Gastroesophageal sphincter (tissue), 4 donors: ENCODE data around the gene KRT17. TPM values are rescaled to one million over a fixed set of nuclear protein-coding genes. Genes with fewer than 3 reads are reported as not detected.
"Not testable (repeated sequence)": the region's sequence is repeated elsewhere in the genome, so short reads cannot be mapped to it uniquely, and the experiment has no call there.

Source experiments
- ATAC-seq: fragments of 150-250 bp; one replicate; pipeline ENCODE4 v1.9.1; 2016; ENCODE audit warnings: mild to moderate bottlenecking, moderate library complexity
- H3K27ac ChIP-seq, 4 donors: fragments of 200-600 bp; sonication (generic) in 3 of 4; 1 replicate in 3 of 4; 2 replicates in 1 of 4; pipeline ENCODE4 v1.5.1; 2016 to 2019
- H3K27me3 ChIP-seq: fragments of 200-600 bp; sonication (generic); one replicate; pipeline ENCODE4 v1.5.1; 2019
- H3K36me3 ChIP-seq, 2 donors: fragments of 200-600 bp; sonication (generic); one replicate each; pipeline ENCODE4 v1.5.1; 2019; ENCODE audit warnings: control low read depth in 1 of 2
- H3K4me1 ChIP-seq, 3 donors: fragments of 200-600 bp; sonication (generic); 1 replicate in 2 of 3; 2 replicates in 1 of 3; pipeline ENCODE4 v1.5.1; 2016 to 2019; ENCODE audit warnings: control low read depth in 2 of 3
- H3K4me3 ChIP-seq, 2 donors: fragments of 200-600 bp; sonication (generic); one replicate each; pipeline ENCODE4 v1.5.1; 2019; ENCODE audit warnings: mild to moderate bottlenecking in 1 of 2, moderate library complexity in 1 of 2
- H3K9me3 ChIP-seq, 3 donors: fragments of 200-600 bp; sonication (generic); one replicate each; pipeline ENCODE4 v1.5.1; 2017 to 2019; ENCODE audit warnings: control low read depth in 2 of 3
- EP300 ChIP-seq: sonication (generic); formaldehyde crosslinking; IDR thresholded peaks from one replicate; pipeline ENCODE4 v1.6.1; 2017; ENCODE audit warnings: antibody characterized with exemption, mild to moderate bottlenecking
- POLR2A ChIP-seq, 2 donors: fragments of 450-650 bp; IDR thresholded peaks; one replicate each; pipeline ENCODE4 v1.6.1; 2017; ENCODE audit warnings: antibody characterized with exemption in 2 of 2, mild to moderate bottlenecking in 2 of 2, moderate library complexity in 1 of 2
- POLR2AphosphoS5 ChIP-seq: sonication (generic); formaldehyde crosslinking; IDR thresholded peaks from one replicate; pipeline ENCODE4 v1.6.1; 2017; ENCODE audit warnings: antibody characterized with exemption
- WGBS, 2 donors: methylation state at CpG; one replicate each; pipeline ENCODE4 v1.1.5; 2018; ENCODE audit warnings: low coverage in 1 of 2; 5-methylcytosine and 5-hydroxymethylcytosine counted together
- total RNA-seq, 4 donors: library from RNA; depleted of rRNA; stranded (reverse); fragments of >200 nt; gene quantifications; one replicate each; pipeline ENCODE4 v1.1.0, GENCODE V29; 2016
- TF ChIP-seq, protein P1 (sequence below), 4 experiments: fragments of 200-600 bp in 2 of 4; fragments of 450-650 bp in 2 of 4; sonication (generic) in 1 of 4; IDR thresholded peaks; one replicate each; pipeline ENCODE4 v1.5.1; 2017 to 2019; ENCODE audit warnings: antibody characterized with exemption in 4 of 4, mild to moderate bottlenecking in 2 of 4, moderate library complexity in 2 of 4

The KRT17 gene
- total RNA-seq, 4 donors from 2014 or later, result 7.0 to 18.5 (median 17.4) TPM; not detected in 1

DNA sequence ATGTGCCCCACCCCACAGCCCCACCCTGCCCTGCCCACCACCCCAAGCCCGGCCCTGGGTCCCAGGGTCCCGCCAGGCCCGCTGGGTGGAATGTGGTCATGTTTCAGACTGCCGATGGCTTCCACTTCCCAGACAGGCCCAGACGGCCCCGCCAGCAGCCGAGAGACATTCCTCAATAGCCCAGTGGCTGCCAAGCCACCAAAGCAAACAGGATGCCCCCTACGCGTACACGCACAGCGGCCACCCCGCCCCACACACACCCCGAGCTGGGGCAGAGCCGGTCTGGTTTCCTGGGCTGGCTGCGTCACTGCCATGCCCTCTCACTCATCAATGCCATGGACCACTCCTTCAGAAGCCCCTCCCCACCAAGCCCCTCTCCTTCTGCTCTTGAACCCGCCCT is 1.2 kb upstream of the KRT17 start:
- H3K27ac ChIP-seq, result no peak overlapping the region
- peaks cover 17% of the 10 kb centered on the region for H3K27me3 ChIP-seq
- H3K36me3 ChIP-seq, result no peaks in the 10 kb centered on the region
- TF ChIP-seq POLR2AphosphoS5, result no peak
- no peak for TF ChIP-seq POLR2A (IDR thresholded peaks at IDR 0.05)
- TF ChIP-seq, protein P1, sequence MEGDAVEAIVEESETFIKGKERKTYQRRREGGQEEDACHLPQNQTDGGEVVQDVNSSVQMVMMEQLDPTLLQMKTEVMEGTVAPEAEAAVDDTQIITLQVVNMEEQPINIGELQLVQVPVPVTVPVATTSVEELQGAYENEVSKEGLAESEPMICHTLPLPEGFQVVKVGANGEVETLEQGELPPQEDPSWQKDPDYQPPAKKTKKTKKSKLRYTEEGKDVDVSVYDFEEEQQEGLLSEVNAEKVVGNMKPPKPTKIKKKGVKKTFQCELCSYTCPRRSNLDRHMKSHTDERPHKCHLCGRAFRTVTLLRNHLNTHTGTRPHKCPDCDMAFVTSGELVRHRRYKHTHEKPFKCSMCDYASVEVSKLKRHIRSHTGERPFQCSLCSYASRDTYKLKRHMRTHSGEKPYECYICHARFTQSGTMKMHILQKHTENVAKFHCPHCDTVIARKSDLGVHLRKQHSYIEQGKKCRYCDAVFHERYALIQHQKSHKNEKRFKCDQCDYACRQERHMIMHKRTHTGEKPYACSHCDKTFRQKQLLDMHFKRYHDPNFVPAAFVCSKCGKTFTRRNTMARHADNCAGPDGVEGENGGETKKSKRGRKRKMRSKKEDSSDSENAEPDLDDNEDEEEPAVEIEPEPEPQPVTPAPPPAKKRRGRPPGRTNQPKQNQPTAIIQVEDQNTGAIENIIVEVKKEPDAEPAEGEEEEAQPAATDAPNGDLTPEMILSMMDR (IDR thresholded peaks at IDR 0.05), result no peak
- TF ChIP-seq EP300, result no peak
- H3K9me3 ChIP-seq, result no peaks in the 10 kb centered on the region
- no peak for ATAC-seq
- H3K4me3 ChIP-seq, result no peak overlapping the region
- whole genome bisulfite sequencing, 2 donors, result 60% methylated on average over 6 of the region's 16 CpGs; no CpG with 5 or more reads in 1 of the 2 donors
- H3K4me1 ChIP-seq, result no peaks in the 10 kb centered on the region

DNA sequence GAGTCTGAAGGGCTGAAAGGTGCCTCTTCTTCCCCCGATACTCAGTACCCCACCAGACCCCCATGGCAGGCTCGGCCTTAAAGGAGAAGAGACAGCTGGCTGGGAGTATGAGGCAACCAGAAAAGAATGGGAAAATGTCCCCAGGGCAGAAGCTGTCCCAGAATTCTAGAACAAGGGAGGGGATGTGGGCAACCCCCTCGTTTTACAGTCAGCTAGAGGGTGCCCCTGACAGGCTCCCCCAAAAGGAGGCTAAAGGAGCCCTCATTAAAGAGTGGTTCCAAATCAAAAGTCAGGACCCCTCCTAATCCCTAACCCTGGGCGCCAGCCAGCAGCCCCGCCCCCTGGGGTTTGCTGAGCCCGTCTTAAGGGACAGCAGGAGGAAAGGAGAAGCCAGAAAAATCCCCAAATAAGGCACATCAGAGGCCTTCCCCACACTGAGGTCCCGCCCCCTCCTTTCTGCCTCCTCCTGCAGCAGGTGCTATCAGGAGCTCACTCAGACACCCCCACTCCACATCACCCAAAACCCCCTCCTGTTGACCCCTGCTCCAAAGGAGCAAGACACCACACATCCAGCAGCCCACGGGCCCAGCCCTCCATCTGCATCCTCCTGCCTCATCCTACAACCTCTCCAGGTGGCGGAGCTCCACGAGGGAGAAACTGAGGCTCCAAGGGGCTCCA is 1.1 kb downstream of the KRT17 start:
- H3K27ac ChIP-seq, H3K4me1 ChIP-seq, H3K9me3 ChIP-seq, H3K36me3 ChIP-seq, H3K4me3 ChIP-seq, ATAC-seq: not testable (repeated sequence)
- H3K27me3 ChIP-seq, result peaks cover 25% of the 10 kb centered on the region
- 62% methylated on average over 3 of the region's 10 CpGs; no CpG with 5 or more reads in 1 of the 2 donors for WGBS, 2 donors

DNA sequence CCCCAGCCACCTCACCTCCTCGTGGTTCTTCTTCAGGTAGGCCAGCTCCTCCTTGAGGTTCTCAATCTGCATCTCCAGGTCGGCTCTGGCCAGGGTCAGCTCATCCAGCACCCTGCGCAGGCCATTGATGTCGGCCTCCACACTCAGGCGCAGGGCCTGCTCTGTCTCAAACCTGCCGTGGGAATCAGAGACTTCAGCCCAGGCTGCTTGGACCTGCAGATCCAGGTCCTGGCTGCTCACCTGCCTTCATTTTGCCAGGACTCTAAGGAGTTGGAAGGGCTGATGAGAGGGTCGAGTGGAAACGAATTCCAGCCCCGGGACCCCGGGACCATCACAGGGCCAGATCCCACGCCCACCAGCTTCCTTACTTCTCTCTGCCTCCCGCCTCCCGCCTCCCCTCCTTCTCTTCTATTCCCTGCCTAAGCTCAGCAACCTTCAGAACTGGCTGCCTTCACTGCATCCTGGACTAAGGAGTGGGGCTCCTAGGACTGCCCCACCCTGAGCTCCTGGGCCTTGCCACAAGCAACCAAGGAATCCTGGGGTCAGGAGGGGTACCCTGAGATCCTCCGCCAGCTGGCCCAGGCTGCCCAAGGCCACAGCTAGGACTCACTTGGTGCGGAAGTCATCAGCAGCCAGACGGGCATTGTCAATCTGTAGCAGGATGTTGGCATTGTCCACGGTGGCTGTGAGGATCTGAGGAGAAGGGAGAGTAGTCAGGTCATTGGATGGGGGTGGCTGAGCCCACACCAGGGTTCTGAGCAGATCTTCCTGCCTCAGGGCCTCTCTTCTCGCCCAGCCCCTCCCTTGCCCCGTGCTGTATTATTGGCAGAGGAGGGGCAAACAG is 1.8 kb downstream of the KRT17 start:
- WGBS, 2 donors, result 58 to 100% methylated on average over 1 to 10 of the region's 19 CpGs
- peaks cover 31% of the 10 kb centered on the region for H3K27me3 ChIP-seq
- not testable (repeated sequence) for H3K9me3 ChIP-seq, H3K36me3 ChIP-seq, H3K27ac ChIP-seq, H3K4me3 ChIP-seq, H3K4me1 ChIP-seq, ATAC-seq

DNA sequence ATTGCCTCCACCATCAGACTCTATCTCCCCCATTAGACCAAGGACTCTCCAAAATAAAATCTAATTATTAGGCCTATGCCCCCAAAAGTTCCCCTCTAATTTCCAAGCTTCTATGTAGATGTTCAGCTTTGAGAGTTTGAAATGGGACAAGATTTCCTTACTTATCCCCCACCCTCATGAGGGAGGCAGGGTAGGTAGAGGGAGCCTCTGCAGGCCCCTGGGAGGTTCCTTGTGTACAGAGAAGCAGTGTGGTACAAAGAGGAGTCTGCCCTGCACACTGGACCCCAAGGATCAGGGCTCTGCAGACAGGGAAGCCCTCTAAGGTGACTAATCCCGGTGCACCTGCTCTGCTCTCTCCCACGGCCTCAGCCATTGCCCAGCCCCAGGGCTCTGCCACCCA is 2.5 kb downstream of the KRT17 start:
- Histone ChIP-seq H3K36me3 (no peaks in the 10 kb centered on the region), H3K4me1 (no peaks in the 10 kb centered on the region), H3K27ac (no peak overlapping the region), H3K4me3 (no peak overlapping the region), H3K9me3 (no peaks in the 10 kb centered on the region), H3K27me3 (peaks cover 38% of the 10 kb centered on the region)
- no peak for ATAC-seq
- 80 to 100% methylated on average over 1 to 2 of the region's 2 CpGs for WGBS, 2 donors
- TF ChIP-seq POLR2A (IDR thresholded peaks at IDR 0.05) (no peak), EP300 (no peak), POLR2AphosphoS5 (no peak)
- TF ChIP-seq, protein P1 (IDR thresholded peaks at IDR 0.05), result no peak

DNA sequence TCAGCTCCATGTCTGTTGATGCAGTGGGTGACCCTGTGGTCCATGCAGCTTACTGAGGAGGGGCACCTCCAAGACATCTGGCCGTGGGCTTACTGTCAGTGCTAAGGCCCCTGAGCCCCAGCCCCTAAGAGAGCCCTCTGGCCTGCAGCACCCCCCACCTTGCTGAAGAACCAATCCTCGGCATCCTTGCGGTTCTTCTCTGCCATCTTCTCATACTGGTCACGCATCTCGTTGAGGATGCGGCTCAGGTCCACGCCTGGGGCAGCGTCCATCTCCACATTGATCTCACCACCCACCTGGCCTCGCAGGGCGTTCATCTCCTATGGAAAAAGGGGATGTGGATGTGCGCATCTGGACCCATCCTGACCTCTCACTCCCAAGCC is 2.9 kb downstream of the KRT17 start:
- ATAC-seq, H3K4me3 ChIP-seq, H3K36me3 ChIP-seq, H3K4me1 ChIP-seq, H3K27ac ChIP-seq, H3K9me3 ChIP-seq: not testable (repeated sequence)
- WGBS, 2 donors, result 100% methylated on average over 6 of the region's 11 CpGs; no CpG with 5 or more reads in 1 of the 2 donors
- peaks cover 43% of the 10 kb centered on the region for H3K27me3 ChIP-seq

DNA sequence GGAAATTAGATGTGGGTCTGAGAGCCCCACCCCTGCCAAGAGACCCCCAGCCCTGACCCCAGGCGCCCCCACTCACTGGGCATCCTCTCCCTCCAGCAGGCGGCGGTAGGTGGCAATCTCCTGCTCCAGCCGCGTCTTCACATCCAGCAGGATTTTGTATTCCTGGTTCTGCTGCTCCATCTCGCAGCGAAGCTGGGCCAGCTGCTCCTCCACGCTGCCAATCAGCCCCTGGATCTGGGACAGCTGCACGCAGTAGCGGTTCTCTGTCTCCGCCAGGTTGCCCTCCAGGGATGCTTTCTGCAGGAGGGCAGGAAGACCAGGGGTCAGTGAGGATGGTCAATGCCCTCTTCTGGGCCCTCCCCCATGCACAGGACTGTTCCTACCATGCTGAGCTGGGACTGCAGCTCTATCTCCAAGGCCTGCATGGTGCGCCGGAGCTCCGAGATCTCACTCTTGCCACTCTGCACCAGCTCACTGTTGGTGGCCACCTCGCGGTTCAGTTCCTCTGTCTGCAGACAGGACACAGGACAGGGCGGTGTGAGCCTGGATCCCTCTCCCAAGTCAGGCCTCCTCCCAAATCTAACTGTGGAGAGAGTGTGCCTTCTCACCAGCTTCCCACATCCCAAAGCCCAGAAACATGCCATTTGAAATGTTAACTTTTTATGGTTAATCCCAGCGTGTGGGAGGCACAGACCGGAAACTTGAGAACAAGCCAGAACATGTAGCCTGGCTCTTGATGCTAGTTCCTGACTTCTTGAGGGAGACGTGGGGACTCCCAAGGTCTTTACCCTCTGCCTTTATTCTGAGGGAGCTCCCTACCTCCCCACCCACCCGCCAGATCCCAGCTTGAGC is 3.6 kb downstream of the KRT17 start:
- Histone ChIP-seq H3K4me3 (no peak overlapping the region), H3K27me3 (peaks cover 47% of the 10 kb centered on the region)

DNA sequence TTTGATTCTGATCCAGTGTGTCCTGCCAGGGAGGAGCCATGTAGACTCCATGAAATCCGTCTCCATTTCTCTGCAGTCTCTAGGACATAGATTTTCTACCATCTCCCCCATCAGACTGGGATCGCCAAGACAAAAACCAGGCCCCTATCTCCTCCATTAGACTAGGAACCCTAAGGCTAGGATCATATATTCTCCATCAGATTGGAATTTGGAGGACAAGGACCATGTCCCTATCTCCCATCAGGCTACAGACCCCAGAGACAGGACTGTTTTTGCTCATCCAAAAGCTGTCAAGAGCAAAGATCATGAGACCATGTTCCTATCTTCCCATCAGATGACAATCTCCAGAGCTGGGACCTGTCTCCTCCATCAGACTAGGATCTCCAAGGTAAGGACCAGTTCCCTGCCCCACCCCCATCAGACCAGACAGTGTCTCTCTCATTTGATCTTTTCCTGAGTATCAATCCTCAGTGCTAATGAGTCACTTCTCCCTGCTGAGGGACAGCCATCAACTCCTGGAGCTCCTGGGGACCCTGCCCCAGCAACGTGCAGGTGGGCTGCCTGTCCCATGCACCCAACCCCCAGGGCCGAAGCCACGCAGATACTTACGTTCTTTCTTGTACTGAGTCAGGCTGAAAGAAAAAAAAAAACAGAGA is 4.3 kb downstream of the KRT17 start:
- H3K4me3 ChIP-seq, H3K4me1 ChIP-seq, H3K27ac ChIP-seq, H3K36me3 ChIP-seq, ATAC-seq, H3K9me3 ChIP-seq: not testable (repeated sequence)
- peaks cover 54% of the 10 kb centered on the region for H3K27me3 ChIP-seq
- WGBS, 2 donors, result 60 to 100% methylated on average over 1 of the region's 6 CpGs

More for the DNA sequence above, 3.6 kb downstream of the KRT17 start:
- Histone ChIP-seq H3K4me1 (no peaks in the 10 kb centered on the region), H3K27ac (no peak overlapping the region), H3K36me3 (no peaks in the 10 kb centered on the region), H3K9me3 (no peaks in the 10 kb centered on the region)
- no peak for TF ChIP-seq POLR2A (IDR thresholded peaks at IDR 0.05)
- TF ChIP-seq POLR2AphosphoS5, result no peak
- TF ChIP-seq EP300, result no peak
- TF ChIP-seq, protein P1 (IDR thresholded peaks at IDR 0.05), result no peak
- no peak for ATAC-seq
- WGBS, 2 donors, result 43 to 50% methylated on average over 2 to 3 of the region's 21 CpGs
